GM19238 (cell line): Measurements from ENCODE around the gene KDELR1.
"Not testable (repeated sequence)": the region's sequence is repeated elsewhere in the genome, so short reads cannot be mapped to it uniquely, and the experiment has no call there.

Experiments
- DNase-seq: peaks from one replicate; pipeline ENCODE4 v3.0.0; 2011; ENCODE audit warnings: low spot score; ENCODE audit not compliant: insufficient read length

Gene KDELR1

GRCh38 chr19:48397263-48398101 lies 6.1 kb upstream of the KDELR1 start:
- no peak for DNase-seq

- no peak for DNase-seq
Measured at GRCh38 chr19:48396824-48397176, 5.4 kb upstream of the KDELR1 start.

- DNase-seq = no peak
Measured at GRCh38 chr19:48396016-48396823, 4.9 kb upstream of the KDELR1 start.

GRCh38 chr19:48395499-48395898 lies 4.1 kb upstream of the KDELR1 start:
- DNase-seq = no peak

- no peak for DNase-seq
Measured at GRCh38 chr19:48395170-48395455, 3.8 kb upstream of the KDELR1 start.

GRCh38 chr19:48394331-48395169 lies 3.2 kb upstream of the KDELR1 start:
- no peak for DNase-seq

GRCh38 chr19:48393559-48394330 lies 2.4 kb upstream of the KDELR1 start, which contains the start of gene GRIN2D:
Gene GRIN2D (plus strand): TSS chr19:48393668. CDS start chr19:48398393, 4,725 bp downstream.
- no peak for DNase-seq

GRCh38 chr19:48392860-48393558 lies 1.7 kb upstream of the KDELR1 start:
- DNase-seq = no peak

- DNase-seq = not testable (repeated sequence)
Measured at GRCh38 chr19:48392006-48392344, 624 bp upstream of the KDELR1 start.

- DNase-seq = peak; percentile 66
Measured at GRCh38 chr19:48390188-48391099, 907 bp downstream of the KDELR1 start.

GRCh38 chr19:48386981-48387380 lies 4.4 kb downstream of the KDELR1 start:
- DNase-seq = no peak

- DNase-seq = no peak
Measured at GRCh38 chr19:48385461-48386087, 5.8 kb downstream of the KDELR1 start.

GRCh38 chr19:48382286-48382685 lies 9.1 kb downstream of the KDELR1 start:
- DNase-seq = no peak

GRCh38 chr19:48381178-48381950 lies 10.0 kb downstream of the KDELR1 start:
- DNase-seq = no peak

GRCh38 chr19:48379058-48379457 lies 12.3 kb downstream of the KDELR1 start:
- no peak for DNase-seq

- DNase-seq = no peak
Measured at GRCh38 chr19:48378194-48378570, 13.2 kb downstream of the KDELR1 start.

GRCh38 chr19:48373567-48373966 lies 17.8 kb downstream of the KDELR1 start:
- DNase-seq = no peak

- no peak for DNase-seq
Measured at GRCh38 chr19:48372904-48373303, 18.4 kb downstream of the KDELR1 start.
